ENCODE results near the gene FAM83D. TPM values are rescaled to one million over a fixed set of nuclear protein-coding genes. Genes with fewer than 3 reads are reported as not detected.
"Not testable (repeated sequence)": the region's sequence is repeated elsewhere in the genome, so short reads cannot be mapped to it uniquely, and the experiment has no call there.

Gene FAM83D
- total RNA-seq, 1 experiment from 2014 or later = 64.4 TPM

- no peak for DNase-seq (ENCODE audit: low read depth)
These were observed 37.5 kb downstream of the FAM83D start for GRCh38 chr20:38963745-38964144.

- DNase-seq (ENCODE audit: low read depth) = no peak
These were observed 39.0 kb downstream of the FAM83D start for GRCh38 chr20:38965264-38965663.

GRCh38 chr20:38968090-38968489 is 41.9 kb downstream of the FAM83D start:
- no peak for DNase-seq (ENCODE audit: low read depth)

- DNase-seq (ENCODE audit: low read depth) = no peak
These were observed 43.5 kb downstream of the FAM83D start for GRCh38 chr20:38969708-38970107.

GRCh38 chr20:38970302-38970701 is 44.1 kb downstream of the FAM83D start:
- DNase-seq (ENCODE audit: low read depth) = peak; percentile 78

GRCh38 chr20:38973107-38973506 is 46.9 kb downstream of the FAM83D start:
- DNase-seq (ENCODE audit: low read depth) = no peak

- DNase-seq (ENCODE audit: low read depth) = peak; percentile 62
These were observed 47.4 kb downstream of the FAM83D start for GRCh38 chr20:38973645-38974044.

GRCh38 chr20:38975539-38976120 is 49.4 kb downstream of the FAM83D start:
- DNase-seq (ENCODE audit: low read depth) = no peak

- no peak for DNase-seq (ENCODE audit: low read depth)
These were observed 53.2 kb downstream of the FAM83D start for GRCh38 chr20:38979434-38979833.

- no peak for DNase-seq (ENCODE audit: low read depth)
These were observed 53.6 kb downstream of the FAM83D start for GRCh38 chr20:38979842-38980241.

- no peak for DNase-seq (ENCODE audit: low read depth)
These were observed 56.1 kb downstream of the FAM83D start for GRCh38 chr20:38982291-38982690.

GRCh38 chr20:38985060-38985459 is 58.8 kb downstream of the FAM83D start:
- DNase-seq (ENCODE audit: low read depth) = no peak

GRCh38 chr20:38985603-38986170 is 59.5 kb downstream of the FAM83D start:
- peak; percentile 78 for DNase-seq (ENCODE audit: low read depth)

- no peak for DNase-seq (ENCODE audit: low read depth)
These were observed 60.4 kb downstream of the FAM83D start for GRCh38 chr20:38986663-38987062.

GRCh38 chr20:38987777-38988176 is 61.6 kb downstream of the FAM83D start:
- no peak for DNase-seq (ENCODE audit: low read depth)

GRCh38 chr20:38990728-38991127 is 64.5 kb downstream of the FAM83D start:
- DNase-seq (ENCODE audit: low read depth) = no peak

GRCh38 chr20:38991814-38992704 is 65.8 kb downstream of the FAM83D start:
- DNase-seq (ENCODE audit: low read depth) = no peak

- no peak for DNase-seq (ENCODE audit: low read depth)
These were observed 69.4 kb downstream of the FAM83D start for GRCh38 chr20:38995536-38996044.

- DNase-seq (ENCODE audit: low read depth) = not testable (repeated sequence)
These were observed 70.6 kb downstream of the FAM83D start for GRCh38 chr20:38996866-38997265.

- DNase-seq (ENCODE audit: low read depth) = peak; percentile 18
These were observed 71.4 kb downstream of the FAM83D start for GRCh38 chr20:38997622-38998021.

GRCh38 chr20:38999217-38999616 is 73.0 kb downstream of the FAM83D start:
- no peak for DNase-seq (ENCODE audit: low read depth)

Data from LHCN-M2 (cell line).